ENCODE measurements around the gene PHF2.
"Not testable (repeated sequence)": the region's sequence is repeated elsewhere in the genome, so short reads cannot be mapped to it uniquely, and the experiment has no call there.

PHF2 gene

GRCh38 chr9:93669116-93669957, 93.0 kb downstream of the PHF2 start:
- no peak for DNase-seq

DNA sequence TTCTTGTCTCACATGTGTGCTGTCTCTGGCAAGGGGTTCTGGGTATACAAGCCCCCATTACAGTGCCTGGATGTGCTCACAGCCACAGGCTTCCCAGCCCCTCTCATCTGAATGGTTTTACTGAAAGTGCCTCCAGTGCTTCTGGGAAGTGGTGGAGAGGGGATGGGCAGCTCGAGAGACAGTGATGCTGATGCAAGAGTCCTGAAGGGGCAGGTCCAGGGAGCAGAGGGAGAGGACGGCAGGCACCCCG, 93.5 kb downstream of the PHF2 start:
- DNase-seq, result no peak

DNA sequence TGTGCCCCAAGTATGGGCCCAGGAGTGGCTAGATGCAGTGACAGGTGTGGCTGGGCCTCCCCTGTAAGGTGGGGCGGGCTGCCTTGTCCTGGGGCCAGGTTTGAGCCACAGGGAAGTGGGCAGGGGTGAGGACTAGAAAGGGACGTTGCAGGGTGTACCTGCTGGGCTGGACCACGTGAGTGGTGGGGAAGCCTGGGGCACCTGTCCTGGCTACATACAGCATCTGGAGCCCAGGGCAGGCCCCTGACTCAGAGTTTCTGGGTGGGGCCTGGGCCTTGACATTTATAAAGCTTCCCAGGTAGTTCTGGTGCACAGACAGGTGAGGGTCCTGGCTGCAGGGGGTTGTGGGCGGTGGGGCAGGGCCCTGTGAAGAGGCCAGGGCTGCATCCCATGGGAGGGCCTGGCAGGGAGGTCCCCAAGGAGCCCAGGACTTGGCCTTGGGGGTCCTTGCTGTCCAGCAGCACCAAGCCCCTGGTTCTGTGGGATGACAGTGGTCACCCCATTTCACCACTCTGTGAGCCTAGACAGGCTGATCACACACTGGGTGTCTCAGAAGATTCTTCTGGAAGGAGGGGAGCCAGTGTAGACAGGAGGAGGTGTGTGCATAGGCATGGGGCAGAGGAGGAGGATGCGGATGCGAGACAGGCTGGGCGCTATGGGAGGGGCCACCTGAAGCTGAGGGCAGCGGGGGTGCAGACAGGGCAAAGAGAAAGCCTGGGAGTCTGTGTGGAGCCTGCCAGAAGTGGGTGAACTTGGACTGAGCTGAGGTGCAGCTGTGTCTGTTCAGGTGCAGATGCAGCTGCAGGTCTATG, 94.0 kb downstream of the PHF2 start:
- DNase-seq, result no peak

- DNase-seq, result no peak
Measured at GRCh38 chr9:93671020-93671338, 94.6 kb downstream of the PHF2 start.

DNA sequence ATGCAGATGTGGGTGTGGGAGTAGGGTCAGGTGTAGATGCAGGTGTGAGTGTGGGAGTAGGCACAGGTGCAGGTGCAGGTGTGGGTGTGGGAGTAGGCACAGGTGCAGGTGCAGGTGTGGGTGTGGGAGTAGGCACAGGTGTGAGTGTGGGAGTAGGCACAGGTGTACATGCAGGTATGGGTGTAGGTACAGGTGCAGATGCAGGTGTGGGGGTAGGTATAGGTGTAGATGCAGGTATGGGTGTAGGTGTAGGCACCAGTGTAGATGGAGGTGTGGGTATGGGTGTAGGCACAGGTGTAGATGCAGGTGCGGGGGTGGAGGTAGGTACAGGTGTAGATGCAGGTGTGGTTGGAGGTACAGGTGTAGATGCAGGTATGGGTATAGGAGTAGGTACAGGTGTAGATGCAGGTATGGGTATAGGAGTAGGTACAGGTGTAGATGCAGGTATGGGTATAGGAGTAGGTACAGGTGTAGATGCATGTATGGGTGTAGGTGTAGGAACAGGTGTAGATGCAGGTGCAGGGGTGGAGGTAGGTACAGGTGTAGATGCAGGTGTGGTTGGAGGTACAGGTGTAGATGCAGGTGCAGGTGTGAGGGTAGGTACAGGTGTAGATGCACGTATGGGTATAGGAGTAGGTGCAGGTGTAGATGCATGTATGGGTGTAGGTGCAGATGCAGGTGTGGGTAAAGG, 96.1 kb downstream of the PHF2 start:
- not testable (repeated sequence) for DNase-seq

DNA sequence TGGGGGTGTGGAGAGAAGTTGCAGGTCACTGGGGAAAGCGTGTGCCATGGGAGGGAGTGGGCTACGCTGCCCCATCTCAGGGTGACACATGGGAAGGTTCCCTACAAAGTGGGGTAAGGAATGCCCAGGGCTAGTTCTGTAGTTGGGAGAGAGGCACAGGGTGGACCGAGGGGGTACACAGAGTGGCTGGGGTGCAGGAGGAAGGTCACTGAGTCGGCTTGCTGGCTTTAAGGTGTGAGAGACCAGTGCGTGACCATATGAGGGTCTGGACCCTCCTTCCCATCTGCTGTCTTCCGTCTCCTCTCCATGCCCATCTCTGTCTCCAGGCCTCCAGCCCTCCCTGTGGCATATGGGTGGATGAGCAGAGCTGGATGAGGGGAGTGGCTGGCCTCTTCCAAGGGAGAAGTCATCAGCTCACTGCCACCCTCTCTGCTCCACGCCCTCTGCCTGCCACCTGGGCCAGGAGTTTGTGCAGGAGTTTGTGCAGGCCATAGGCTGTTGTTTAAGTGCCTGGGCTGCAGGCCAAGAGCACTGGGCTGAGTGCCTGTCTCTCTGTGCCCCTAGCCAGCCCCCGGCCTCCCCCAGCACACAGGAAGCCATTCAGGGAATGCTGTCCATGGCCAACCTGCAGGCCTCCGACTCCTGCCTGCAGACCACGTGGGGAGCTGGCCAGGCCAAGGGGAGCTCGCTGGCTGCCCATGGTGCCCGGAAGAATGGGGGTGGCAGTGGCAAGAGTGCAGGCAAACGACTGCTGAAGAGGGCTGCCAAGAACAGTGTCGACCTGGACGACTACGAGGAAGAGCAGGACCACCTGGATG, 96.8 kb downstream of the PHF2 start:
- peak; percentile 18 for DNase-seq

DNA sequence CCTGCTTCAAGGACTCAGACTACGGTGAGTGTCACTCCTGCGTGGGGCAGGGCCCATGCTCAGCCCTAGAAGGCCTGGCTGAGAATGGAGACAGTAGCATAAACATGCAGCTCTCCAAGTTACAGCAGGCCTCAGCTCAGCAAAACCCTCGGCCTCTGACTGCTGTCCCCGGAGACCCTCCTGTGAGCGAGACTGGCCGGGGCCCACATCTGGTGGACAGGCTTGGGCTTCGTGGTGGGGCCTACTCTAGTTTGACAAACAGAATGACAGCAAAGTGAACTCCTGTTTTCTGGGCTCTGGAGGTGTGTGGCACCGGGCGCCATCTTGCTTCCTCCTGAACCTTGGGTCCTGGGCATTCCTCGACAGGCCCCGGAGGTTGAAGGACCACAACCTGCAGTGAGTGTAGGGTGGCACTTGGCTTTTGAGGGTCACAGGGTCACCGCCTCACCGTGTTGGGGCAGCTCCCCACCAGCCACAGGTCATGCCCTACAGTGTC, 97.5 kb downstream of the PHF2 start:
- no peak for DNase-seq

DNA sequence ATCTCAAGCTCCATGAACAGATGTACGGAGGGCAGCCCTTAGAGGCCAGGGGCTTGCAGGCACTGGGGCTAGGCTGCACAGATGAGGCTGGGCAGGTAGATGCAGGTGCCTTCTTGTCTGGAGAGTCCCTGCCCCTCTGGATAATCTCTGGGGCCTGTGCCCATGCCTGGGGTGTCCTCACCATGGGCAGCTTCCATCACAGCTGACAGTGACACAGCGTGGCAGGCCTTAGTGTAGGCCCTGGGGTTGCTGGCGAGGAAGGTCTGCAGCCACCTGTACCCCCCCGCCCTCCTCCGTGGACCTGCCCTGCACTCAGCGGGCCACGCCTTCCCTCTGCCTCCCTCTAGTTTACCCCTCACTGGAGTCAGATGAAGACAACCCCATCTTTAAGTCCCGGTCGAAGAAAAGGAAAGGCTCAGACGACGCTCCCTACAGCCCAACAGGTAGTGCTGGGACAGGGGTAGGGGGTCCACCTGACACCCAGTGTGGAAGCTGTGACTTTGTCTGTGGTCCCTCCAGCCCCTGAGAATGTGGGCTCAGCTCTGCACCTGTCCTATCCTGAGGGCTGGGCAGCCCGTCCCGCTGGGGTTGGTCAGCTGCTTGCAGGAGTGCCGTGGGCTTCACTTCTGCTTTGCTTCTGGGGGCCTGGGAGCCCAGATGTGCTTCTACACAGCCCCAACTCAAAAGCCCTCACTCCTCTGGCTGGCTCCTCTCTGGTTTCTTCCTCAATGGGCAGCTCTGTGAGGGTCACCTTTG, 98.4 kb downstream of the PHF2 start:
- no peak for DNase-seq

- DNase-seq, result no peak
Measured at GRCh38 chr9:93675336-93676150, 99.2 kb downstream of the PHF2 start.

- DNase-seq, result no peak
Measured at GRCh38 chr9:93676310-93677047, 100.1 kb downstream of the PHF2 start.

GRCh38 chr9:93677048-93677571, 100.7 kb downstream of the PHF2 start:
- no peak for DNase-seq

- no peak for DNase-seq
Measured at GRCh38 chr9:93677641-93678136, 101.3 kb downstream of the PHF2 start.

DNA sequence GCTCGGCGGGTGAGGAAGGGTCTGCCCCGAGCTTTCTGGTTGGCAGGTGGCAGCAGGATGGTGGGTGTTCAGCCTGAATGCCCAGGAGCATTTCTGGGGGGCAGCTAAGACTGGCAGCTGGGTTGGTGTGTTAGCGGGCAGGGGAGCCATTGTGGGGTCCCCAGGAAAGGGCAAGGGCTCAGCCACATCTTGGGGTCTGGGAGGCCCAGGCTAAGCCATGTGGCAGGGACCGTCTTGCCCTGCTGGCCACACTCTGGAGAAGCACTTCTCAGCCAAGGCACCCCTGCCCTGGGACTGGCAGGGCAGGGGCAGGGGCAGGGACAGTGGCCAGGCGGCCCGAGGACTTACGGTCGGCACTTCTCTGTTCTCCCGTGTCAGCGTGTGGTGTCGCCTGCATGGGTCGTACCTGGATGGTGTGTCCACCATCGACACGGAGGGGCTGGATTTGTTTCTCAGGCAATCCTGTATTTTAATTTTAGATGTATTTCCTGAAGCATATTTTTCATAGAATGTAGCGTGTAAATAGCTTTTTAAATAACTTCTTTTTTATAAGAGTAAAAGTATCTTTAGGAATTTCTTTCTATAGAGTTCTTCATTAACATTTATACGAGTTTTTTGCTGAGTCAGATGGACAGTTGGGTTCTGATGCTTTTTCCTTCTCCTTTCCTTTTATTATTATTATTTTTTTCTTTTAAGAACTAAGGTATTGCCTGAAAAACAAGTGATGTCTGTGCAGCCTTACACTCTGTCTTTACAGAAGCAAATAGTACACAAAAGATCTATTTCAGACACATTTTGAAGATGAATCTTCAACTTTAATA, 102.0 kb downstream of the PHF2 start:
- DNase-seq, result no peak

DNA sequence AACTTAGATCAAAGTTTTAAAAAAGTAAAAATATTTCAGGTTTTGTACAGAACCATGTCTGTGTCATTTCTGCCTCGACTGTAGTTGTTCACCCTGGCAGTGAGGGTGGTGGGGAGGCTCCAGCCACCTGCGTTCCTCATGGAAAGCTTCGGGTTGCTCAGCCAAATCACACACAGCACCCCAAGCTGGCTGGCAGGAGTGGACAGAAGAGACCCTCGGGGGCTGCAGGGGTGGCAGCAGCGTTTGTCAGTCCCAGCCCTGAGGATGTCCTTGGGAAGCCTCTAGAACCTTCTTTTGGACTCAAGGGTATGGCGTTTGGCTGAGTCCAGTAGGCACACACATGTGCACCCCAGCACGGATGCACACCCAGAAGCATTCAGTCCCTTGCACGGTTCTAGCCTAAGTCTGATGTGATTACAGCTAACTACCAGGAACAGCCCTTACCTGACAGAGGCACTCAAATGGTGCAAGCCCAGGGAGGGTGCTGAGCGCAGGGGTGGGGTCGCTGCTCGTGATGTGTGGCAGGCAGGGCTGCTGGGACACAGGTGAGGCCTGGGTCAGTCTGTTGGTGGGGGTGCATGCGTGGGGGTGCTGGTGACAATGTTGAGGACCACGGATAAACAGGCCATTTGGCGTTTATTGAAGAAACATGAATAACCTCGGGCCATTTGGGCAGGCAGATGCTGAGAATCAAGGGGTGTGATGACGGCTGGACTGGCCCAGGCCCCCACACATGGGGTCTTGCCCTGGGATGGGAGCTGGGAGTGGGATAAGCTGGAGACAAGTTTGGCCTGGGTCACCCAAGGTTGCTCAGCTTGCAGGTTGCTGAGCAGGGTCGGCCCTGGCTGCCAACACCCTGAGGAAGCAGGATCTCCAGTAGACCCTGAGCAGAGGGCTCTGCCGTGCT, 103.4 kb downstream of the PHF2 start:
- no peak for DNase-seq

DNA sequence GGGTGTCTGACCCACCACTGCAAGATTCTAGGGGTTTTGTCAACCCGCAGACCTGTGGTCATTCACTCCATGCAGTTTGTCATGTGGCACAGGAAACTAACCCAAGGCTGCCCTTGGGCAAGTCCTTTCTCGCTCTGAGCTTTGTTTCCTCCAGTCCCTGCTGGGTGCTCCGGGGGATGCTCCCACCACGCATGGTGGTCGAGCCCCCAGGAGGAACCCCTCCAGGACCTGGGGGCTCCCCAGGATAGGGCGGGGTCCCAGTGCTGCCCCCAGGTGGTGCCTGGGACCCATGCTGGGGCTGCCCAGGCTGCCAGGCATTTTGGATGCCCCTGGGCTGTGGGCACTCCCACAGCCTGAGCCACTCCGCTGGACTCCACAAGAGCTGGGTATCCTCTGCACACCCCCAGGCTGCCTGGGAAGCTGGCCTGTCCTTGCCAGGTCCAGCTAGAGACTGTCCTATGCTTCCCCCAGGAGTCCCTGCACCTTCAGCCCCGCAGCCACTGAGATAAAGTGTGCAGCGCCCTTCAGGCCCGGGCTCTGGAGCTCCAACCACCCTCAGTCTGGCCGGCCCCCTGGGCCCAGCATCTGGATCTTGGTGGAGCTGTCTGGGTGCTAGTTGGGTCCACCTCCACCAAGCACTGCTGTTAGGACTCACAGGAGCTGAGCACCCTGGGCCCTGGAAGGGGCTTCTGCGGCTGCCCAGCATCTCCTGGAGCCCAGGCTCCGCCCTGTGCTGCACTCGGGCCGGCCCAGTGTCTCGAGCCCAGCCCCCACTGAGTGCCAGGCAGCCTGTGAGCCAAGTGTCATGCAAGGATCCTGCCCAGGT, 104.3 kb downstream of the PHF2 start:
- no peak for DNase-seq

DNA sequence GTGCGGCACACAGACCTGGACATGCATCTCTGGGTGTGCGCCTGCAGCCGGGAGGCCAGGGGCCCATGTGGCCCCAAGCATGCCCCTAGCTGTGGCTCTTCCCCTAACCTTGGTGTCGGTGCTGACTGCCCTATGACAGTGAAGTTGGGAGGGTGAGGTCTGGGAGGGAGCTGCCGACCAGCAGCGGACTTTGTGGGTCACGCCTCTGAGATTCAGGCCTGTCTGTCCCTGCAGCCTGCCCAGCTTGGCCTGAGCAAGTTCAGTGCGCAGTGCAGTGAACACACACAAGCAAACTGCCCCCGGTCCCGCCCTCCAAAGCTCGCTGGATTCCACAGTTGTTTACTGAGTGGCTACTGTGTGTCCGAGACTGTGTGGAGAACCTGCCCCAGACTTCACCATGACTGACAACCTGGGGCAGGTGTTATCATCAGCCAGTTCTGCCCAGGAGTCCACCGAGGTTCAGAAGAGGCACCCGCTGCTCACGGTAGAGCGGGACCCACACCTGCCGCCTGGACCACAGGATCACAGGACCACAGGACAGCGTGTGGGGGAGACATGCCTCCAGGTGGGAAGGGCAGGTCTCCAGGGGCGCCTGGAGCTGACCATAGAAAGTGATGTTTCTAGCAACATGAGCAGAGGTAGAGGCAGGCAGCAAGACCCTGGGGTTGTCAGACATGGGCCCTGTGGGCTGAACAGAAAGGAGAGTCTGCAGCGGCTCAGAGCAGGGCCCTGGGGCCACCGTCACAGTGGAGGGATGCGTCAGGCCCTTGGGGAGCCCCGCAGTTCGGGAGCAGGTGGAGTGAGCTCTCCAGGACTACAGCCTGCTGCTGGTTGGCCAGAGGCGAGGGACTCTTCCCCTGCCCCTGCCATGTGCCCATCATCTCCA, 105.1 kb downstream of the PHF2 start:
- DNase-seq, result no peak
